Astrocyte (in vitro differentiated cells and primary cell): ENCODE results near the gene RSPH10B.
"Not testable (repeated sequence)": the region's sequence is repeated elsewhere in the genome, so short reads cannot be mapped to it uniquely, and the experiment has no call there.

Source experiments
- EZH2 ChIP-seq: IDR thresholded peaks from 2 replicates; pipeline ENCODE4 v1.6.1; 2012; ENCODE audit warnings: mild to moderate bottlenecking, low read length, inconsistent platforms; ENCODE audit not compliant: insufficient read depth
- TF ChIP-seq, protein P1 (sequence below): IDR thresholded peaks from 2 replicates; pipeline ENCODE4 v1.5.1; 2011; ENCODE audit warnings: low read depth, mild to moderate bottlenecking, inconsistent platforms, low read length, moderate library complexity; ENCODE audit not compliant: insufficient read depth

DNA sequence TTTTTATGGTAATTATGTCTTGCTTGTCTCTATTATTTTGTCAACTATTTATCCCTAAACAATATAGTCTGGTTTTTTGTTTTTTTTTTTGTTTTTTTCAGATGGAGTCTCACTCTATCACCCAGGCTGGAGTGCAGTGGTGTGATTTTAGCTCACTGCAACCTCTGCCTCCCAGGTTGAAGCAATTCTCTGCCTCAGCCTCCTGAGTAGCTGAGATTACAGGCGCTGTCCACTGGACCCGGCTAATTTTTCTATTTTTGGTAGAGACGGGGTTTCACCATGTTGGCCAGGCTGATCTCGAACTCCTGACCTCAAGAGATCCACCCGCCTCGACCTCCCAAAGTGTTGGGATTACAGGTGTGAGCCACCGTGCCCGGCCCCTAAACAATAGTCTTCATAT is 39.9 kb upstream of the RSPH10B start:
- TF ChIP-seq, protein P1, sequence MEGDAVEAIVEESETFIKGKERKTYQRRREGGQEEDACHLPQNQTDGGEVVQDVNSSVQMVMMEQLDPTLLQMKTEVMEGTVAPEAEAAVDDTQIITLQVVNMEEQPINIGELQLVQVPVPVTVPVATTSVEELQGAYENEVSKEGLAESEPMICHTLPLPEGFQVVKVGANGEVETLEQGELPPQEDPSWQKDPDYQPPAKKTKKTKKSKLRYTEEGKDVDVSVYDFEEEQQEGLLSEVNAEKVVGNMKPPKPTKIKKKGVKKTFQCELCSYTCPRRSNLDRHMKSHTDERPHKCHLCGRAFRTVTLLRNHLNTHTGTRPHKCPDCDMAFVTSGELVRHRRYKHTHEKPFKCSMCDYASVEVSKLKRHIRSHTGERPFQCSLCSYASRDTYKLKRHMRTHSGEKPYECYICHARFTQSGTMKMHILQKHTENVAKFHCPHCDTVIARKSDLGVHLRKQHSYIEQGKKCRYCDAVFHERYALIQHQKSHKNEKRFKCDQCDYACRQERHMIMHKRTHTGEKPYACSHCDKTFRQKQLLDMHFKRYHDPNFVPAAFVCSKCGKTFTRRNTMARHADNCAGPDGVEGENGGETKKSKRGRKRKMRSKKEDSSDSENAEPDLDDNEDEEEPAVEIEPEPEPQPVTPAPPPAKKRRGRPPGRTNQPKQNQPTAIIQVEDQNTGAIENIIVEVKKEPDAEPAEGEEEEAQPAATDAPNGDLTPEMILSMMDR: not testable (repeated sequence)
- TF ChIP-seq EZH2: not testable (repeated sequence)
